Adrenal gland (tissue), 12 donors: Measurements from ENCODE around the gene GLTPD2. TPM values are rescaled to one million over a fixed set of nuclear protein-coding genes. Genes with fewer than 3 reads are reported as not detected.

Experiments
- DNase-seq, 7 donors: peaks; one replicate each; pipeline ENCODE4 v3.0.0-alpha.2; 2019 to 2020
- H3K27ac ChIP-seq, 5 donors: fragments of 200-600 bp; sonication (generic) in 4 of 5; 1 replicate in 3 of 5; 2 replicates in 2 of 5; pipeline versions ENCODE4 v1.5.1 to v1.8.0; 2016 to 2020; ENCODE audit warnings: mild to moderate bottlenecking in 1 of 5
- H3K27me3 ChIP-seq: fragments of 200-600 bp; 2 replicates; pipeline ENCODE4 v1.8.0; 2021
- H3K36me3 ChIP-seq, 2 donors: fragments of 200-600 bp; replicated peaks in 1 of 2; 1 replicate in 1 of 2; 2 replicates in 1 of 2; pipeline versions ENCODE4 v1.5.1 to v1.8.0; 2018 to 2022
- H3K4me1 ChIP-seq, 2 donors: fragments of 200-600 bp; replicated peaks in 1 of 2; 1 replicate in 1 of 2; 2 replicates in 1 of 2; pipeline versions ENCODE4 v1.5.1 to v1.8.0; 2018 to 2021
- H3K4me3 ChIP-seq, 4 donors: fragments of 200-600 bp; sonication (generic) in 3 of 4; one replicate each; pipeline ENCODE4 v1.5.1; 2016 to 2018
- H3K9me3 ChIP-seq, 3 donors: fragments of 200-600 bp; sonication (generic) in 1 of 3; replicated peaks in 1 of 3; 1 replicate in 2 of 3; 2 replicates in 1 of 3; pipeline versions ENCODE4 v1.5.1 to v1.8.0; 2016 to 2021
- POLR2A ChIP-seq, 2 donors: fragments of 450-650 bp; IDR thresholded peaks; one replicate each; pipeline ENCODE4 v1.6.1; 2017; ENCODE audit warnings: antibody characterized with exemption in 2 of 2, mild to moderate bottlenecking in 2 of 2, moderate library complexity in 1 of 2
- WGBS, 4 donors: extraction: QIAGEN DNeasy Blood & Tissue Kit in 2 of 4; methylation state at CpG; one replicate each; pipeline versions ENCODE4 v1.1.5 to v1.1.7; 2013 to 2017; 5-methylcytosine and 5-hydroxymethylcytosine counted together
- intact Hi-C, 2 donors: fragments of 100-400 bp; cut with DNase I; formaldehyde crosslinking; loops; one replicate each; pipeline versions ENCODE4 v1.14.1 to v1.15.0; 2022 to 2023
- polyA plus RNA-seq, 3 donors: library from polyadenylated mRNA; stranded (reverse); fragments of 200-250 nt in 2 of 3; fragments of 350-450 nt in 1 of 3; fragmentation: Illumina TruSeq in 1 of 3; extraction: RNeasy Lipid Tissue Mini Kit (QIAGEN cat#74804) in 1 of 3; gene quantifications; one replicate each; pipeline ENCODE4 v1.2.3, GENCODE V29; 2013 to 2014
- total RNA-seq, 9 donors: library from RNA; depleted of rRNA in 4 of 9; stranded (reverse); fragments of >200 nt in 4 of 9; fragments of 120-200 nt in 1 of 9; fragmentation: NEBNext Ultra II Directional in 1 of 9; extraction: Animal tissue kit (Norgen Biotek cat#: 25700) in 1 of 9; gene quantifications; one replicate each; pipeline versions ENCODE4 v1.1.0 to v1.2.4, GENCODE V29; 2013 to 2023
- TF ChIP-seq, protein P1 (sequence below), 6 experiments: fragments of 450-650 bp in 4 of 6; fragments of 200-600 bp in 2 of 6; sonication (generic) in 1 of 6; IDR thresholded peaks; 1 replicate in 5 of 6; 2 replicates in 1 of 6; pipeline versions ENCODE4 v1.5.1 to v1.8.0; 2016 to 2021; ENCODE audit warnings: antibody characterized with exemption in 6 of 6, mild to moderate bottlenecking in 2 of 6, moderate library complexity in 1 of 6
- donor health status: healthy with polysubstance abuse.
- donor health status: Bipolar disorder and iron deficiency.
- donor health status: DM: yes; HTN: yes; CAD: no.
- donor health status: DM: no; HTN: no; CAD: no.
- donor health status: DM: no; HTN: no; CAD: no.
- donor health status: DM: yes; HTN: yes; CAD: no.

GLTPD2 gene
- total and polyA plus RNA-seq, 12 donors, result not detected

DNA sequence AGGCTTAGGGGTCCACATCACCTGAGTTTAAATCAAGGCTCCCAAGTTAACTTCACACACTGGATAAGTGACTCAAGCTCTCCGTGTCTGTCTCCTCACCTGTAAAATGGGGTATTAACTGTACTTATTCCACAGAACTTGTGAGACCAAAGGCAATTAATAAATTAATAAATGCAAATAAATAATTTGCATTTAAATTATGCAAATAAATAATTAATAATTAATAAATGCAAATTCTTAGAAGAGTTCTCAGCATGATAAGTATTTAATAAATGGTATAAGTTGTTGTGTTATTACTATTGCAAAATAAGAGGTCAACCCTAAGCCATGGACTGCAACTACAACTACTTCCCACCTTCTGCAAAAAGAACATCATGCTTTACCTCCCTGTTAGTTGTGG, 35.4 kb upstream of the GLTPD2 start:
- no peak overlapping the region for H3K4me3 ChIP-seq
- no peak for DNase-seq
- no peak for TF ChIP-seq POLR2A (IDR thresholded peaks at IDR 0.05)
- TF ChIP-seq, protein P1, sequence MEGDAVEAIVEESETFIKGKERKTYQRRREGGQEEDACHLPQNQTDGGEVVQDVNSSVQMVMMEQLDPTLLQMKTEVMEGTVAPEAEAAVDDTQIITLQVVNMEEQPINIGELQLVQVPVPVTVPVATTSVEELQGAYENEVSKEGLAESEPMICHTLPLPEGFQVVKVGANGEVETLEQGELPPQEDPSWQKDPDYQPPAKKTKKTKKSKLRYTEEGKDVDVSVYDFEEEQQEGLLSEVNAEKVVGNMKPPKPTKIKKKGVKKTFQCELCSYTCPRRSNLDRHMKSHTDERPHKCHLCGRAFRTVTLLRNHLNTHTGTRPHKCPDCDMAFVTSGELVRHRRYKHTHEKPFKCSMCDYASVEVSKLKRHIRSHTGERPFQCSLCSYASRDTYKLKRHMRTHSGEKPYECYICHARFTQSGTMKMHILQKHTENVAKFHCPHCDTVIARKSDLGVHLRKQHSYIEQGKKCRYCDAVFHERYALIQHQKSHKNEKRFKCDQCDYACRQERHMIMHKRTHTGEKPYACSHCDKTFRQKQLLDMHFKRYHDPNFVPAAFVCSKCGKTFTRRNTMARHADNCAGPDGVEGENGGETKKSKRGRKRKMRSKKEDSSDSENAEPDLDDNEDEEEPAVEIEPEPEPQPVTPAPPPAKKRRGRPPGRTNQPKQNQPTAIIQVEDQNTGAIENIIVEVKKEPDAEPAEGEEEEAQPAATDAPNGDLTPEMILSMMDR (IDR thresholded peaks at IDR 0.05), result no peak
- H3K4me1 ChIP-seq, result no peaks in the 10 kb centered on the region
- H3K36me3 ChIP-seq, result no peaks in the 10 kb centered on the region
- no peak overlapping the region for H3K27ac ChIP-seq
- no peaks in the 10 kb centered on the region for H3K9me3 ChIP-seq
- intact Hi-C loops, result no loop called here
- 73 to 88% (median 83%) methylated on average over 1 of the region's 1 CpG for WGBS, 4 donors
- no peaks in the 10 kb centered on the region for H3K27me3 ChIP-seq

DNA sequence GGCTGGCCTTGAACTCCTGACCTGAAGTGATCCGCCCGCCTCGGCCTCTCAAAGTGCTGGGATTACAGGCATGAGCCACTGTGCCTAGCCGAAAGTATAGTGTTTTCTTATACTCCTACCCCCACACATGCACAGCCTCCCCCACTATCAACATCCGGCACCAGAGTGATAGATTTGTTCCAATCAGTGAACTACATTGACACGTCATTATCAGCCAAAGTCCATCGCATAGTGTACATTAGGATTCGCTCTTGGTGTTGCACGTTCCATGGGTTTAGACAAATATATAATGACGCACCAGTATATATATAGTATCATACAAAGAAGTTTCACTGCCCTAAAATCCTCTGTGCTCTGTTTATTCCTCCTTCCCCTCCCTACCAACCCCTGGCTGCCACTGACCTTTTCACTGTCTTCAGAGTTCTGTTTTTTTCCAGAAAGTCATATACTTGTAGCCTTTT, 29.0 kb upstream of the GLTPD2 start:
- no peak for TF ChIP-seq POLR2A (IDR thresholded peaks at IDR 0.05)
- TF ChIP-seq, protein P1 (IDR thresholded peaks at IDR 0.05), result no peak
- Histone ChIP-seq H3K9me3 (no peaks in the 10 kb centered on the region), H3K36me3 (no peaks in the 10 kb centered on the region), H3K4me3 (no peak overlapping the region), H3K27ac (no peak overlapping the region), H3K4me1 (no peaks in the 10 kb centered on the region), H3K27me3 (no peaks in the 10 kb centered on the region)
- DNase-seq, result peak in 1 of 7 donors; percentile 17
- 53 to 76% (median 62%) methylated on average over 10 of the region's 10 CpGs for whole genome bisulfite sequencing, 4 donors
- intact Hi-C loops, result no loop called here

DNA sequence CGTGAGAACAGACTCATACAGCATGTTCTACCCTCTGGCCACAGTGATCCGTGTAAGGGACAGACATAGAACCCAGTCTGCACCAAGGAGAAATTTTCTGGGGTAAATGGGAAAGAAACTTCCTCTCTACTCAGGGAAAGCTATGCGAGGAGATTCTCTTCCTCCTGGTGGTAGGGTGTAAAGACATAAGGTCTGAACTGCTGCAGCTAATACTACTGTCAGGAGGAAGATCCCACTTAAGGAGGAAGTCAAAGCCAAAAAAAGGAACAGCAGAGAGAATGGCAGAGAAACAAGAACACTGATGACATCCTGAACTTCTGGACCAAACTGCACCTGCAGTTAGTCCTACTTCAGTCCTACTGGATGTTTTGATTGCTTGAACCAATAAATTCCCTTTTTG, 24.2 kb upstream of the GLTPD2 start:
- H3K4me3 ChIP-seq, result no peak overlapping the region
- no peak for DNase-seq
- H3K36me3 ChIP-seq, result no peaks in the 10 kb centered on the region
- peak overlapping the region in 2 of 5 donors; percentile 52 to 80 for H3K27ac ChIP-seq
- 44 to 76% (median 61%) methylated on average over 3 of the region's 3 CpGs for WGBS, 4 donors
- no peaks in the 10 kb centered on the region for H3K27me3 ChIP-seq
- intact Hi-C loops, result no loop called here
- no peaks in the 10 kb centered on the region for H3K9me3 ChIP-seq
- TF ChIP-seq, protein P1 (IDR thresholded peaks at IDR 0.05), result peak in 1 of 6 experiments; percentile 20
- no peak for TF ChIP-seq POLR2A (IDR thresholded peaks at IDR 0.05)
- H3K4me1 ChIP-seq, result no peaks in the 10 kb centered on the region

DNA sequence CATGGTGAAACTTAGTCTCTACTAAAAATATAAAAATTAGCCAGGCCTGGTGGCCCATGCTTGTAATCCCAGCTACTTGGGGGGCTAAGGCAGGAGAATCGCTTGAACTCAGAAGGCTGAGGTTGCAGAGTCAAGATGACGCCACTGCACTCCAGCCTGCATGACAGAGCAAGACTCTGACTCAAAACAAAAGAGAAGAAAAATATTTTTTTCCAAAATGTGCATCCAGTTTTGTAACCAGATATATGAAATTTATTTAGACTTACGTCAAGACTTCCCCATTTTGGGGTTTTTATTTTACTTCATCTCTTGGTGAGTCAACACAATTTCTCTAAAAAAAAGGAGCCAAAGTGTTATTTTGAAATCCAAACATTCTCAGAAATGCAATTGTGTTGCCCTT, 22.6 kb upstream of the GLTPD2 start:
- H3K27me3 ChIP-seq, result no peaks in the 10 kb centered on the region
- no peaks in the 10 kb centered on the region for H3K4me1 ChIP-seq
- intact Hi-C loops, result no loop called here
- 65 to 77% (median 71%) methylated on average over 3 of the region's 3 CpGs for WGBS, 4 donors
- H3K9me3 ChIP-seq, result no peaks in the 10 kb centered on the region
- H3K4me3 ChIP-seq, result no peak overlapping the region
- peak in 1 of 7 donors; percentile 51 for DNase-seq
- H3K36me3 ChIP-seq, result no peaks in the 10 kb centered on the region
- TF ChIP-seq, protein P1 (IDR thresholded peaks at IDR 0.05), result no peak
- TF ChIP-seq POLR2A (IDR thresholded peaks at IDR 0.05), result no peak
- peak overlapping the region in 4 of 5 donors; percentile 55 to 80 (median 66) for H3K27ac ChIP-seq
